ENCODE data around the gene AKR1C4. TPM values are rescaled to one million over a fixed set of nuclear protein-coding genes. Genes with fewer than 3 reads are reported as not detected.

Gene AKR1C4
- total RNA-seq, 6 experiments from 2014 or later = not detected

DNA sequence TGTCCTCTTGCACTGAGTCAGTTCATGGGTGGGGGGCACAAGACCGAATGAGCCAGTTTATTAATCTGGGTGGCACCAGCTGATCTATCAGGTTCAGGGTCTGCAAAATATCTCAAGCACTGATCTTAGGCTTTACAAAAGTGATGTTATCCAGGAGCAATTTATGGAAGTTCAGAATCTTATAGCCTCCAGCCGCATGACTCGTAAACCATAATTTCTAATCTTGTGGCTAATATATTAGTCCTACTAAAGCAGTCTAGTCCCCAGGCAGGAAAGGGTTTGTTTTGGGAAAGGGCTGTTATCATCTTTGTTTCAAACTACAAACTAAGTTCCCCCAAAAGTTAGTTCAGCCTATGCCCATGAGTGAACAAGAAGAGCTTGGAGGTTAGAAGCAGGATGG lies 45.6 kb upstream of the AKR1C4 start:
- H3K9me3 Mint-ChIP-seq = no peaks in the 10 kb centered on the region; the same call in 1 of the 2 replicates
- H3K27ac Mint-ChIP-seq = no peak overlapping the region
- H3K4me1 Mint-ChIP-seq (ENCODE audit: low read depth) = no peaks in the 10 kb centered on the region
- no peak overlapping the region for H3K4me3 Mint-ChIP-seq
- TF ChIP-seq, protein P1, sequence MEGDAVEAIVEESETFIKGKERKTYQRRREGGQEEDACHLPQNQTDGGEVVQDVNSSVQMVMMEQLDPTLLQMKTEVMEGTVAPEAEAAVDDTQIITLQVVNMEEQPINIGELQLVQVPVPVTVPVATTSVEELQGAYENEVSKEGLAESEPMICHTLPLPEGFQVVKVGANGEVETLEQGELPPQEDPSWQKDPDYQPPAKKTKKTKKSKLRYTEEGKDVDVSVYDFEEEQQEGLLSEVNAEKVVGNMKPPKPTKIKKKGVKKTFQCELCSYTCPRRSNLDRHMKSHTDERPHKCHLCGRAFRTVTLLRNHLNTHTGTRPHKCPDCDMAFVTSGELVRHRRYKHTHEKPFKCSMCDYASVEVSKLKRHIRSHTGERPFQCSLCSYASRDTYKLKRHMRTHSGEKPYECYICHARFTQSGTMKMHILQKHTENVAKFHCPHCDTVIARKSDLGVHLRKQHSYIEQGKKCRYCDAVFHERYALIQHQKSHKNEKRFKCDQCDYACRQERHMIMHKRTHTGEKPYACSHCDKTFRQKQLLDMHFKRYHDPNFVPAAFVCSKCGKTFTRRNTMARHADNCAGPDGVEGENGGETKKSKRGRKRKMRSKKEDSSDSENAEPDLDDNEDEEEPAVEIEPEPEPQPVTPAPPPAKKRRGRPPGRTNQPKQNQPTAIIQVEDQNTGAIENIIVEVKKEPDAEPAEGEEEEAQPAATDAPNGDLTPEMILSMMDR (IDR thresholded peaks at IDR 0.05) = no peak
- peaks cover 3% of the 10 kb centered on the region; the same call in 1 of the 2 replicates for H3K27me3 Mint-ChIP-seq (ENCODE audit: insufficient read depth)
- no peak for DNase-seq
- no peaks in the 10 kb centered on the region for H3K36me3 Mint-ChIP-seq (ENCODE audit: low read depth)

DNA sequence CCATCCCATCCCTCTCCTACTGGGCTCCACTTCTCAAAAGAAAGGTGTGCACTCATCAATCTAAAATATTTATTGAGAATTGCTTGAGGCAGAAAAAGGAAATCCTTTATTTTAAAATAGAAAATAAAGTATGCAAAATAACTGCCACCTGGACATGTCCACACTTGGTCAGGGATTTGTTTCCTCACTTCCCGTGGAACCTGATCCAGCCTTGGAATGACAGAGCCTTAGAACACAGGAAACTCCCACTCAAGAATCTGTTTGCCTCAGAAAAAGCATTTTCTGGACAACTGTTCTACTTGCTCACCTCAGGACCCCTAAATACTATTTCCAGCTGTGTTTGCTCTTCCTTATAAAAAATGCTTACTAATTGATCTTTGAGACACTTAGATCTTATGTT lies 40.7 kb upstream of the AKR1C4 start:
- Mint-ChIP-seq H3K36me3 (ENCODE audit: low read depth) (no peaks in the 10 kb centered on the region), H3K4me3 (no peak overlapping the region), H3K27me3 (ENCODE audit: insufficient read depth) (peaks cover 4% of the 10 kb centered on the region; the same call in 1 of the 2 replicates), H3K9me3 (peaks cover 4% of the 10 kb centered on the region; the same call in 1 of the 2 replicates), H3K4me1 (ENCODE audit: low read depth) (no peaks in the 10 kb centered on the region), H3K27ac (no peak overlapping the region)
- no peak for DNase-seq
- TF ChIP-seq, protein P1 (IDR thresholded peaks at IDR 0.05) = no peak

DNA sequence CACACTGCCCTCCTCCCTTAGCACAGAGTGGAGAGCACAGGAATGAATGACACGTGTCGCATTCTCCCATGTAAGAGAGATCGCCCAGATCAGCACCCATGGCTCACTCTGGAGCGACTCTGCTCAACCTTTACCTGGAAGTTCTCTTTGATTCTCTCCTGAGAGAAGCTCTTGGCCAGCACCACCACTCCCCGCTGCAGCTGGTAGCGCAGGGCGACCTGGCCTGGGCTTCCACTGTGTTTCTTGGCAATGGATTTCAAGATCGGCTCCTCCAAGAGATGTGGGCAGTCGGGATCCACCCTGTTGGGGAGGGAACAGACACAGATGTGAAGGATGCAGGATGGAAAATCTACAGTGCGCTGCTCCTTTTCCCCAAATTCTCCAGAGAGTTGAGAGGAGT lies 39.1 kb upstream of the AKR1C4 start:
- Mint-ChIP-seq H3K4me1 (ENCODE audit: low read depth) (no peaks in the 10 kb centered on the region), H3K27me3 (ENCODE audit: insufficient read depth) (peaks cover 4% of the 10 kb centered on the region; the same call in 1 of the 2 replicates), H3K27ac (no peak overlapping the region), H3K36me3 (ENCODE audit: low read depth) (no peaks in the 10 kb centered on the region), H3K9me3 (peaks cover 11% of the 10 kb centered on the region; the same call in 1 of the 2 replicates), H3K4me3 (no peak overlapping the region)
- DNase-seq = no peak
- TF ChIP-seq, protein P1 (IDR thresholded peaks at IDR 0.05) = no peak

DNA sequence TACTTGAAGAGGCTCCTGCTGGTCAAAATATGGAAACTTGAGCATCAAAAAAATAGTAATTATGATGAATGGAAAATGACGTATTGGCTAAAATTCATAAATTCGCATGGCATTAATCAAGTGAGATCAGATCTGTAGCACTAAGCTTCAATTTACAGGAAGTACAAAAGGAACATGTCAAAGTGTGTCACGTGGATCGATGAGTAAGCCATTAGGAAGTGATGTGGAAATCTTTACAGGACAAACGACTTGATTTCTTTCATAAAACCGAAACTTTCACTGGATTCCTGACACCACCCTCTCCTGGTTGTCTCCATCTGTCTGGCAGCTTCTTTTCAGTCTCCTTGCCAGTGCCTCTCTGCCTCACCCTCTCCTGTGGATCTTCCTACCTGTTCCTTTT lies 37.5 kb upstream of the AKR1C4 start:
- no peak overlapping the region for H3K27ac Mint-ChIP-seq
- H3K4me1 Mint-ChIP-seq (ENCODE audit: low read depth) = no peaks in the 10 kb centered on the region
- TF ChIP-seq, protein P1 (IDR thresholded peaks at IDR 0.05) = no peak
- H3K27me3 Mint-ChIP-seq (ENCODE audit: insufficient read depth) = peaks cover 4% of the 10 kb centered on the region; the same call in 1 of the 2 replicates
- no peak for DNase-seq
- no peaks in the 10 kb centered on the region for H3K36me3 Mint-ChIP-seq (ENCODE audit: low read depth)
- H3K9me3 Mint-ChIP-seq = peaks cover 18% of the 10 kb centered on the region; the same call in 1 of the 2 replicates
- no peak overlapping the region for H3K4me3 Mint-ChIP-seq

DNA sequence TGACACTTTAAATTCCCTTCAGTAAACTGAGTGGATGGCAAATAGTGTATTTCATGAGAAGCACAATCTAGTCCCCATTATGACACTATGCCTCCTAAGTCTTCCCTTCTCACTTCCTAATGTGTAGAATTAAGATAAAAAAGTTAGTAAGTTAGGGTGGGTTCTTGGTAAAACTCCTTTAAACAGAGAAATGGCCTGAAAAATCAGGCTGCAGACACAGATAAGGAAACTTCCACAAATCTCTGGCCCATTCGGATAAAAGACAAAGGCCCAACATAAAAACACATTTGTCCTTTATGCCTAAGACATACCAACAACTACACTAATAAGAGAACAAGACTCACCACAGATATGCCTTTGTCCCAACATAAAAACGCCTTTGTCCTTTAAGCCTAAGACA lies 33.1 kb upstream of the AKR1C4 start:
- no peak for DNase-seq
- H3K27me3 Mint-ChIP-seq (ENCODE audit: insufficient read depth) = no peaks in the 10 kb centered on the region
- TF ChIP-seq, protein P1 (IDR thresholded peaks at IDR 0.05) = no peak
- H3K4me1 Mint-ChIP-seq (ENCODE audit: low read depth) = no peaks in the 10 kb centered on the region
- peaks cover 46% of the 10 kb centered on the region for H3K9me3 Mint-ChIP-seq
- H3K4me3 Mint-ChIP-seq = no peak overlapping the region
- peaks cover 8% of the 10 kb centered on the region; the same call in 1 of the 2 replicates for H3K36me3 Mint-ChIP-seq (ENCODE audit: low read depth)
- H3K27ac Mint-ChIP-seq = no peak overlapping the region

DNA sequence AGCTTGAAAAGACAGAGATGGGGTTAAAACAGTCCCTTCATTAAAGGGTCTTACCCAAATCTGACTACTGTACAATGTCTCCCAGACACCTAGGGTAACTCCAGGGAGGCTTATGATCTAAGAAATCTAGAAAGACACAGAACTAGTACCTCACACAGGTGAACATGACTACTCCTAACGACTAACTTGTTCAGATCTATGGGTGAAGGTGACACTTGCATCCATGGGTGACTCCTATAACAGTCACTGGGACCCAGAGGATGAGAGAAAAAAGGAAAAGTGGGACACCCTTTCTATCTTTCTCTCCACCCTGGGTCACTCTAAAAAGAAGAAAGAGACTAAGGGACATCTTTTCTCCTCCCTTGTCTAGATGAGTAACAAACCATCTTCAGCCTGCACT lies 30.9 kb upstream of the AKR1C4 start:
- Mint-ChIP-seq H3K4me1 (ENCODE audit: low read depth) (no peaks in the 10 kb centered on the region), H3K9me3 (peaks cover 42% of the 10 kb centered on the region), H3K27me3 (ENCODE audit: insufficient read depth) (no peaks in the 10 kb centered on the region), H3K4me3 (no peak overlapping the region), H3K36me3 (ENCODE audit: low read depth) (peaks cover 8% of the 10 kb centered on the region; the same call in 1 of the 2 replicates), H3K27ac (no peak overlapping the region)
- TF ChIP-seq, protein P1 (IDR thresholded peaks at IDR 0.05) = no peak
- DNase-seq = no peak

Data from HFFc6 (cell line).